ENCODE data around the gene KLK6.
"Not testable (repeated sequence)": the region's sequence is repeated elsewhere in the genome, so short reads cannot be mapped to it uniquely, and the experiment has no call there.

KLK6 gene

DNA sequence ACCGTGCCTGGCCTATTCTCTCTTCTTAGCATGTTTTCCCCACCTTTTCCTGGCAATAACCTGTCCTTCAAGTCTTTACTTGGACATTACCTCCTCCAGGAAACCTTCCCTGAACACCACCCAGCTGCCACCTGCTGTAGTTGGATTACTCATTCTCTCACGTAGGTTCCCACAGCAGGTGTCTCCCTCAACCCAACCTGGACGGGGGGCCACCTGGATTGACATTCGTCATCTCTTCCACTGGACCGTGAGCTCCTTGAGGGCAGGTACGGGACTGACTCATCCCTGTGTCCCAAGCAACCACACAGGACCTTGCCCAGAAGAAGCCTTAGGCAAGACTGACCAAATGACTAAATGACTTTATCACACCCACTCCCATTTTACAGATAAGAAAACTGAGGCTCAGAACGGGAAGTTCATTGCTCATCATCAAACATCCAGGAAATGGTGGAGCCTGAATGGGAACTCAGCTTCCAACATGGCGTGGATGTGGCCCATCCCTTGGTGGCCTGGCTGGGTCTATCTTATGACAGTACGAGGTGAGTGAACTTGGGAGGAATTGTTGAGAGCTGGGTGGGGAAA is 3.5 kb upstream of the KLK6 start:
- H3K36me3 ChIP-seq (ENCODE audit: control insufficient read depth, insufficient read depth, low read length): no peaks in the 10 kb centered on the region
- H3K4me3 ChIP-seq (ENCODE audit: low read depth, low read length): no peak overlapping the region
- no peaks in the 10 kb centered on the region for H3K27me3 ChIP-seq (ENCODE audit: control insufficient read depth, insufficient read depth, low read length)
- H3K9ac ChIP-seq (ENCODE audit: low read length): no peak overlapping the region
- H3K4me1 ChIP-seq (ENCODE audit: control insufficient read depth, insufficient read depth, low read length): peaks cover 28% of the 10 kb centered on the region
- no peak overlapping the region for H3K27ac ChIP-seq (ENCODE audit: low read depth, low read length)
- H3K9me3 ChIP-seq (ENCODE audit: control insufficient read depth, insufficient read depth, low read depth, low read length): no peaks in the 10 kb centered on the region

- H3K9ac ChIP-seq (ENCODE audit: low read length); H3K9me3 ChIP-seq (ENCODE audit: control insufficient read depth, insufficient read depth, low read depth, low read length); H3K4me3 ChIP-seq (ENCODE audit: low read depth, low read length); H3K27me3 ChIP-seq (ENCODE audit: control insufficient read depth, insufficient read depth, low read length); H3K36me3 ChIP-seq (ENCODE audit: control insufficient read depth, insufficient read depth, low read length); H3K27ac ChIP-seq (ENCODE audit: low read depth, low read length): not testable (repeated sequence)
- peaks cover 20% of the 10 kb centered on the region for H3K4me1 ChIP-seq (ENCODE audit: control insufficient read depth, insufficient read depth, low read length)
Observed at GRCh38 chr19:50969810-50970209, 419 bp upstream of the KLK6 start.

DNA sequence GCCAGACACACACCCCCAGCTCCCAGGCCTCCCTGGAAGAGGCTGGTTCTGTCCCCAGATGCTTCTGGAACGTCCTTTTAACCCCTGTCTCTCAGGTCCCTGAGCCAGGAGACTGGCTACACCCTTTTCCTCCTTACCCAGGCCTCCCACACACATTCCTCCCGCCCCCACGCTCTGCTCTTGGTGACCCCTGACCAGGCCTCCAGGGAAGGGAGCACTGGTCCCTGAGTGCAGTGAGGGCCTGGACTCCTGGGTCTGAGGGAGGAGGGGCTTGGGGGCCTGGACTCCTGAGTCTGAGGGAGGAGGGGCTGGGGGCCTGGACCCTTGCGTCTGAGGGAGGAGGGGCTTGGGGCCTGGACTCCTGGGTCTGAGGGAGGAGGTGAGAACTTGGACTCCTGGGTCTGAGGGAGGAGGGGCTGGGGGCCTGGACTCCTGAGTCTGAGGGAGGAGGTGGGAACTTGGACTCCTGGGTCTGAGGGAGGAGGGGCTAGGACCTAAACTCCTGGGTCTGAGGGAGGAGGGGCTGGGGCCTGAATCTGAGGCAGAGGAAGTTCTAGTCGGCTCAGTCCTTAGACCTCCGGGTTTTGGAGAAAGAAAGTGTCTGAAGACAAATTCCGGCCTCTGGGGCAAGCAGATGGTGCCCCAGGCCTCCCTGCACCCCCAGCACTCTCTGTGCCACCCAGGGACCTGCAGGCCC is 527 bp downstream of the KLK6 start:
- Histone ChIP-seq H3K36me3 (ENCODE audit: control insufficient read depth, insufficient read depth, low read length) (no peaks in the 10 kb centered on the region), H3K27me3 (ENCODE audit: control insufficient read depth, insufficient read depth, low read length) (no peaks in the 10 kb centered on the region), H3K9me3 (ENCODE audit: control insufficient read depth, insufficient read depth, low read depth, low read length) (no peaks in the 10 kb centered on the region), H3K9ac (ENCODE audit: low read length) (no peak overlapping the region), H3K4me1 (ENCODE audit: control insufficient read depth, insufficient read depth, low read length) (peaks cover 20% of the 10 kb centered on the region), H3K27ac (ENCODE audit: low read depth, low read length) (no peak overlapping the region), H3K4me3 (ENCODE audit: low read depth, low read length) (no peak overlapping the region)

- H3K4me1 ChIP-seq (ENCODE audit: control insufficient read depth, insufficient read depth, low read length): peaks cover 20% of the 10 kb centered on the region
- H3K27me3 ChIP-seq (ENCODE audit: control insufficient read depth, insufficient read depth, low read length): peaks cover 5% of the 10 kb centered on the region
- H3K9me3 ChIP-seq (ENCODE audit: control insufficient read depth, insufficient read depth, low read depth, low read length): no peaks in the 10 kb centered on the region
- H3K4me3 ChIP-seq (ENCODE audit: low read depth, low read length): no peak overlapping the region
- no peak overlapping the region for H3K27ac ChIP-seq (ENCODE audit: low read depth, low read length)
- H3K36me3 ChIP-seq (ENCODE audit: control insufficient read depth, insufficient read depth, low read length): no peaks in the 10 kb centered on the region
- peak overlapping the region; percentile 13 for H3K9ac ChIP-seq (ENCODE audit: low read length)
Observed at GRCh38 chr19:50967929-50968715, 1.3 kb downstream of the KLK6 start.

GRCh38 chr19:50964266-50964665 is 5.1 kb downstream of the KLK6 start:
- H3K9me3 ChIP-seq (ENCODE audit: control insufficient read depth, insufficient read depth, low read depth, low read length): no peaks in the 10 kb centered on the region
- no peak overlapping the region for H3K9ac ChIP-seq (ENCODE audit: low read length)
- H3K4me3 ChIP-seq (ENCODE audit: low read depth, low read length): no peak overlapping the region
- H3K27me3 ChIP-seq (ENCODE audit: control insufficient read depth, insufficient read depth, low read length): peaks cover 14% of the 10 kb centered on the region
- H3K4me1 ChIP-seq (ENCODE audit: control insufficient read depth, insufficient read depth, low read length): peaks cover 15% of the 10 kb centered on the region
- H3K36me3 ChIP-seq (ENCODE audit: control insufficient read depth, insufficient read depth, low read length): no peaks in the 10 kb centered on the region
- no peak overlapping the region for H3K27ac ChIP-seq (ENCODE audit: low read depth, low read length)

- Histone ChIP-seq H3K4me3 (ENCODE audit: low read depth, low read length) (no peak overlapping the region), H3K27me3 (ENCODE audit: control insufficient read depth, insufficient read depth, low read length) (peaks cover 22% of the 10 kb centered on the region), H3K4me1 (ENCODE audit: control insufficient read depth, insufficient read depth, low read length) (peaks cover 6% of the 10 kb centered on the region), H3K36me3 (ENCODE audit: control insufficient read depth, insufficient read depth, low read length) (no peaks in the 10 kb centered on the region), H3K9me3 (ENCODE audit: control insufficient read depth, insufficient read depth, low read depth, low read length) (no peaks in the 10 kb centered on the region), H3K27ac (ENCODE audit: low read depth, low read length) (no peak overlapping the region), H3K9ac (ENCODE audit: low read length) (no peak overlapping the region)
Observed at GRCh38 chr19:50963381-50963780, 6.0 kb downstream of the KLK6 start.

DNA sequence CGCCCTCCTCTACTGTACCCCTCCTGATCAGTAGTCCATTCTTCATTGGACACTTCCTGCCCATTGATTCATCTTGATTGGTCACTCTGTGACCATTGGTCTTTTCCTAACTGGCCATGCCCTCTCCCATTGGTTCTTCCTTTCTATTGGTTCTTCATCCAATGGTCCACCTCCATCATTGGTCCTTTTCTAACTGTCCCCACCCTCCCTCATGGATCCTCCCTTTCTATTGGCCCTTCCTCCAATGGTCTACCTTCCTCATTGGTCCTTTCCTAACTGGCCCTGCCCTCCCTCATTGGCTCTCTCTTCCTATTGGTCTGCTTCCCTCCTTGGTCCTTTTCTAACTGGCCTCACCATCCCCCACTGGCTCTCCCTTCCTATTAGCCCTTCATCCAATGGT is 7.1 kb downstream of the KLK6 start:
- H3K4me1 ChIP-seq (ENCODE audit: control insufficient read depth, insufficient read depth, low read length): no peaks in the 10 kb centered on the region
- no peaks in the 10 kb centered on the region for H3K9me3 ChIP-seq (ENCODE audit: control insufficient read depth, insufficient read depth, low read depth, low read length)
- no peak overlapping the region for H3K9ac ChIP-seq (ENCODE audit: low read length)
- no peak overlapping the region for H3K4me3 ChIP-seq (ENCODE audit: low read depth, low read length)
- H3K36me3 ChIP-seq (ENCODE audit: control insufficient read depth, insufficient read depth, low read length): no peaks in the 10 kb centered on the region
- no peak overlapping the region for H3K27ac ChIP-seq (ENCODE audit: low read depth, low read length)
- H3K27me3 ChIP-seq (ENCODE audit: control insufficient read depth, insufficient read depth, low read length): peaks cover 22% of the 10 kb centered on the region

DNA sequence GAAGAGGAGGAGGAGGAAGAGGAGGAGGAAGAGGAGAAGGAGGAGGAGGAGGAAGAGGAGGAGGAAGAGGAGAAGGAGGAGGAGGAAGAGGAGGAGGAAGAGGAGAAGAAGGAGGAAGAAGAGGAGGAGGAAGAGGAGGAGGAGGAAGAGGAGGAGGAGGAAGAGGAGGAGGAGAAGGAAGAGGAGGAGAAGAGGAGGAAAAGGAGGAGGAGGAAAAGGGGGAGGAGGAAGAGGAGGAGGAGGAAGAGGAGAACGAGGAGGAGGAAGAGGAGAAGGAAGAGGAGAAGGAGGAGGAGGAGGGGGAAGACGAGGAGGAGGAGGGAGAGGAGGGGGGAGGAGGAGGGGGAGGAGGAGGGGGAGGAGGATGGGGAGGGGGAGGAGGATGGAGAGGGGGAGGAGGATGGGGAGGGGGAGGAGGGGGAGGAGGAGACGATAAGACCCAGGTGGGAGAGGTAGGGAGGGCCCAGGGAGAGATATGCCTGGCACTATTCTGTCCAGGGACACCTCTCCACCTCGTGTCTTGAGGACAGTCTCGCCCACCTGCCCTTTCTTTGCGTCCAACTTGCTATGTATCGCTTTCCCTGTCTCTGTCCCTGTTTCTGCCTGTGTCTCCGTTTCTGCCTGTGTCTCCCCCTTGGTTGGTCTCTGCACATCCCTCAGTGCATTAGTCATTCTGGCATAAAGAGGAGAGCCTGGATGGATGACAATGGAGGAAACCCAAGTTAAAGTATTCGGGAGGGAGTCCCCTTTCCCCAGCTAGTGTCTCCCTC is 9.5 kb downstream of the KLK6 start:
- no peak overlapping the region for H3K4me3 ChIP-seq (ENCODE audit: low read depth, low read length)
- H3K27ac ChIP-seq (ENCODE audit: low read depth, low read length): no peak overlapping the region
- H3K9me3 ChIP-seq (ENCODE audit: control insufficient read depth, insufficient read depth, low read depth, low read length): no peaks in the 10 kb centered on the region
- H3K4me1 ChIP-seq (ENCODE audit: control insufficient read depth, insufficient read depth, low read length): no peaks in the 10 kb centered on the region
- H3K9ac ChIP-seq (ENCODE audit: low read length): no peak overlapping the region
- peaks cover 22% of the 10 kb centered on the region for H3K27me3 ChIP-seq (ENCODE audit: control insufficient read depth, insufficient read depth, low read length)
- no peaks in the 10 kb centered on the region for H3K36me3 ChIP-seq (ENCODE audit: control insufficient read depth, insufficient read depth, low read length)

GRCh38 chr19:50957587-50957986 is 11.8 kb downstream of the KLK6 start:
- H3K9ac ChIP-seq (ENCODE audit: low read length): no peak overlapping the region
- H3K9me3 ChIP-seq (ENCODE audit: control insufficient read depth, insufficient read depth, low read depth, low read length): no peaks in the 10 kb centered on the region
- no peak overlapping the region for H3K27ac ChIP-seq (ENCODE audit: low read depth, low read length)
- H3K36me3 ChIP-seq (ENCODE audit: control insufficient read depth, insufficient read depth, low read length): no peaks in the 10 kb centered on the region
- H3K27me3 ChIP-seq (ENCODE audit: control insufficient read depth, insufficient read depth, low read length): peaks cover 14% of the 10 kb centered on the region
- no peak overlapping the region for H3K4me3 ChIP-seq (ENCODE audit: low read depth, low read length)
- peaks cover 3% of the 10 kb centered on the region for H3K4me1 ChIP-seq (ENCODE audit: control insufficient read depth, insufficient read depth, low read length)

DNA sequence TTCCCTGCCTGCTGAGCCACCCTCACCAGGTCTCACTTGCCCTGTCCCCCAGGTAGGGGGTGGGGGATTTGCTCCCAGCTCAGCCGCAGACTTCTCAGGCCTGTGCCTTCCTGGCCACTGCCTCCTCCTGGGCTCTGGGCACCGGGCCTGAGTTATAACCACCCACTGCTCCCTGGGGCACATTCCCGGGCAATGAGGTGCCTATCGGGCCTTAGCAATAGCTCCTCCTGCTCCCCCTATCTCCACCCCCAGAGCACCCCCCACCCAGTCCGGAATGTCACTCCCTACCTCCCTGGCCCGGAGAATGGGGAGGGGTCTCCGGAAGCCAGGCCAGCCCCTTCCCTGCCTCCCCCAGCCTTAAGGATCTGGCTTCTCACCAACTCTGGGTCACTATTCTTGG is 16.5 kb downstream of the KLK6 start, which contains the start of gene KLK5:
TSS of gene KLK5 (minus strand) at position 129 of the 400 bp plus-strand sequence. CDS start 381 bp downstream, outside the sequence.
- no peak within 1 kb of the TSS for H3K27ac ChIP-seq (ENCODE audit: low read depth, low read length)
- H3K9me3 ChIP-seq (ENCODE audit: control insufficient read depth, insufficient read depth, low read depth, low read length): no peaks in the 10 kb centered on the region
- H3K36me3 ChIP-seq (ENCODE audit: control insufficient read depth, insufficient read depth, low read length): no peaks in the 10 kb centered on the region
- no peak within 1 kb of the TSS for H3K4me3 ChIP-seq (ENCODE audit: low read depth, low read length)
- peaks cover 5% of the 10 kb centered on the region for H3K4me1 ChIP-seq (ENCODE audit: control insufficient read depth, insufficient read depth, low read length)
- no peak within 1 kb of the TSS for H3K9ac ChIP-seq (ENCODE audit: low read length)
- H3K27me3 ChIP-seq (ENCODE audit: control insufficient read depth, insufficient read depth, low read length): peaks cover 5% of the 10 kb centered on the region; the same call in 1 of the 2 replicates
